PC-3 (cell line): ENCODE data around the gene CCDC87. TPM values are rescaled to one million over a fixed set of nuclear protein-coding genes. Genes with fewer than 3 reads are reported as not detected.

Experiments
- ATAC-seq: fragments of 200-7000 bp; cut with Tn5 transposase; 2 replicates; pipeline ENCODE4 v1.9.1; 2020; ENCODE audit warnings: mild to moderate bottlenecking, moderate library complexity
- BruUV-seq: library from RNA; stranded (reverse); fragments of 400-500 nt; replicated peaks from 2 replicates; lab custom pipeline; 2021; lab: Mats Ljungman, UMichigan
- CTCF ChIA-PET: fragments of 300-600 bp; sonication (Branson Sonifier 250); formaldehyde crosslinking; loops from one replicate; lab custom pipeline; 2022; ENCODE audit warnings: antibody characterized with exemption; lab: Charles Lee
- POLR2A ChIA-PET: fragments of 300-600 bp; sonication (Branson Sonifier 250); formaldehyde crosslinking; loops from one replicate; lab custom pipeline; 2022; ENCODE audit warnings: antibody characterized with exemption; ENCODE audit not compliant: unreplicated experiment; lab: Charles Lee
- DNase-seq: peaks from one replicate; pipeline ENCODE4 v3.0.0-alpha.2; 2015
- H2AFZ ChIP-seq: fragments of 300-600 bp; sonication (generic); 2 replicates; pipeline ENCODE4 v1.6.0; 2016; ENCODE audit warnings: antibody characterized with exemption, low read length
- H3F3A ChIP-seq: fragments of 300-600 bp; sonication (generic); one replicate; pipeline ENCODE4 v1.6.0; 2017; ENCODE audit warnings: antibody characterized with exemption, low read length, control low read depth, mild to moderate bottlenecking; ENCODE audit not compliant: unreplicated experiment
- H3K27ac ChIP-seq: fragments of 300-600 bp; sonication (generic); 2 replicates; pipeline ENCODE4 v1.5.1; 2016; ENCODE audit warnings: mild to moderate bottlenecking, low read length
- H3K27me3 ChIP-seq: fragments of 300-600 bp; sonication (generic); 2 replicates; pipeline ENCODE4 v1.6.1; 2016; ENCODE audit warnings: low read length, mixed read lengths
- H3K36me3 ChIP-seq: fragments of 300-600 bp; sonication (generic); 2 replicates; pipeline ENCODE4 v1.6.1; 2016; ENCODE audit warnings: low read depth, mixed run types, low read length, mixed read lengths
- H3K4me1 ChIP-seq: fragments of 300-600 bp; sonication (generic); 2 replicates; pipeline ENCODE4 v1.5.1; 2016; ENCODE audit warnings: low read length; ENCODE audit not compliant: insufficient read depth
- H3K4me2 ChIP-seq: fragments of 300-600 bp; sonication (generic); 2 replicates; pipeline ENCODE4 v1.6.0; 2016; ENCODE audit warnings: low read length
- H3K4me3 ChIP-seq: fragments of 300-600 bp; sonication (generic); 2 replicates; pipeline ENCODE4 v1.5.1; 2016; ENCODE audit warnings: mild to moderate bottlenecking, low read length, mixed read lengths
- H3K79me2 ChIP-seq: fragments of 300-600 bp; sonication (generic); 2 replicates; pipeline ENCODE4 v1.6.1; 2017; ENCODE audit warnings: low read length, mixed read lengths
- H3K9ac ChIP-seq: fragments of 300-600 bp; sonication (generic); 2 replicates; pipeline ENCODE4 v1.6.0; 2016; ENCODE audit warnings: mild to moderate bottlenecking, low read length
- H3K9me2 ChIP-seq: fragments of 300-600 bp; sonication (generic); replicated peaks from 2 replicates; pipeline ENCODE4 v1.6.1; 2016; ENCODE audit warnings: mixed run types, low read length, mixed read lengths
- H3K9me3 ChIP-seq: fragments of 300-600 bp; sonication (generic); 2 replicates; pipeline ENCODE4 v1.6.1; 2016; ENCODE audit warnings: low read length, mixed read lengths
- H4K20me1 ChIP-seq: fragments of 300-600 bp; sonication (generic); 2 replicates; pipeline ENCODE4 v1.6.1; 2016; ENCODE audit warnings: low read length, mixed read lengths
- EZH2 ChIP-seq: fragments of 300-600 bp; sonication (generic); IDR thresholded peaks from one replicate; pipeline ENCODE4 v1.6.1; 2017; ENCODE audit warnings: antibody characterized with exemption, mild to moderate bottlenecking, low read length; ENCODE audit not compliant: unreplicated experiment
- EZH2phosphoT487 ChIP-seq: fragments of 300-600 bp; sonication (generic); IDR thresholded peaks from 2 replicates; pipeline ENCODE4 v1.6.1; 2018; ENCODE audit warnings: mild to moderate bottlenecking, antibody characterized with exemption, low read length, borderline replicate concordance
- intact Hi-C: fragments of 100-400 bp; cut with micrococcal nuclease; formaldehyde crosslinking; loops from 2 replicates; pipeline ENCODE4 v1.9.0; 2023
- total RNA-seq: library from RNA; depleted of rRNA; stranded (reverse); fragments of >200 nt; gene quantifications from 2 replicates; pipeline ENCODE4 v1.2.3, GENCODE V29; 2014
- TF ChIP-seq, protein P1 (sequence below): fragments of 300-600 bp; sonication (generic); conservative IDR thresholded peaks from 2 replicates; pipeline ENCODE4 v1.5.1; 2017; ENCODE audit warnings: antibody characterized with exemption, low read depth, mild to moderate bottlenecking, low read length

CCDC87 gene
- total RNA-seq, 1 experiment from 2014 or later = 0.69 TPM

DNA sequence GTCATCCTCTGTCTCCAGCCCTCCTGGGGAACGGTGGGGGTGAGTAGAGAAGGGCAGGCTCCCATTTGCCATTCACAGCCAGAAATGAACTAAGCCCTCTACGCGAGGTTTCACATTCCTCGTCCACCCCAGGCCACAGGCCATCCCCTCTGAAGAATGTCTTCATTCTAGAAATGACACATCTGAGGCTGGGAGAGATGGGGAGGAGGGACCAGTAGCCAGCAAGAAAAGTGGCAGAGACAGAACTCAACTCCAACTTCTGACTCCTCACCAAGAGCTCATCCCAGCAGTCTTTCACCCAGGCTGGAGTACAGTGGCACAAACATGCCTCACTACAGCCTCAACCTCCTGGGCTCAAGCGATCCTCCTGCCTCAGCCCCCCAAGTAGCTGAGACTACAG is 27.9 kb downstream of the CCDC87 start:
- Histone ChIP-seq H3K9me2 (no peaks in the 10 kb centered on the region), H3K9me3 (no peaks in the 10 kb centered on the region), H3K4me1 (peaks cover 6% of the 10 kb centered on the region; the same call in 1 of the 2 replicates), H3K4me2 (no peak overlapping the region), H3K79me2 (no peaks in the 10 kb centered on the region), H4K20me1 (no peaks in the 10 kb centered on the region), H3F3A (no peaks in the 10 kb centered on the region), H3K36me3 (no peaks in the 10 kb centered on the region), H3K27me3 (no peaks in the 10 kb centered on the region), H3K9ac (no peak overlapping the region), H3K4me3 (no peak overlapping the region), H2AFZ (no peak overlapping the region), H3K27ac (no peak overlapping the region)
- no TSS peak for BruUV-seq
- no peak for ATAC-seq
- no peak for DNase-seq
- no peak for TF ChIP-seq EZH2phosphoT487
- POLR2A ChIA-PET = no interaction called here
- CTCF ChIA-PET = no interaction called here
- intact Hi-C loops = no loop called here

GRCh38 chr11:66564538-66564937 is 28.3 kb downstream of the CCDC87 start:
- H3K4me2 ChIP-seq = no peak overlapping the region
- H3K9me3 ChIP-seq = no peaks in the 10 kb centered on the region
- peaks cover 6% of the 10 kb centered on the region; the same call in 1 of the 2 replicates for H3K4me1 ChIP-seq
- CTCF ChIA-PET = no interaction called here
- no peaks in the 10 kb centered on the region for H3K9me2 ChIP-seq
- H3K36me3 ChIP-seq = no peaks in the 10 kb centered on the region
- no peak overlapping the region for H3K27ac ChIP-seq
- no peaks in the 10 kb centered on the region for H3K79me2 ChIP-seq
- POLR2A ChIA-PET = no interaction called here
- no TSS peak for BruUV-seq
- intact Hi-C loops = no loop called here
- DNase-seq (no peak), ATAC-seq (no peak)
- H3K9ac ChIP-seq = no peak overlapping the region
- no peak overlapping the region for H3K4me3 ChIP-seq
- no peaks in the 10 kb centered on the region for H3K27me3 ChIP-seq
- H3F3A ChIP-seq = no peaks in the 10 kb centered on the region
- no peak overlapping the region for H2AFZ ChIP-seq
- TF ChIP-seq EZH2 (no peak), EZH2phosphoT487 (no peak)
- TF ChIP-seq, protein P1, sequence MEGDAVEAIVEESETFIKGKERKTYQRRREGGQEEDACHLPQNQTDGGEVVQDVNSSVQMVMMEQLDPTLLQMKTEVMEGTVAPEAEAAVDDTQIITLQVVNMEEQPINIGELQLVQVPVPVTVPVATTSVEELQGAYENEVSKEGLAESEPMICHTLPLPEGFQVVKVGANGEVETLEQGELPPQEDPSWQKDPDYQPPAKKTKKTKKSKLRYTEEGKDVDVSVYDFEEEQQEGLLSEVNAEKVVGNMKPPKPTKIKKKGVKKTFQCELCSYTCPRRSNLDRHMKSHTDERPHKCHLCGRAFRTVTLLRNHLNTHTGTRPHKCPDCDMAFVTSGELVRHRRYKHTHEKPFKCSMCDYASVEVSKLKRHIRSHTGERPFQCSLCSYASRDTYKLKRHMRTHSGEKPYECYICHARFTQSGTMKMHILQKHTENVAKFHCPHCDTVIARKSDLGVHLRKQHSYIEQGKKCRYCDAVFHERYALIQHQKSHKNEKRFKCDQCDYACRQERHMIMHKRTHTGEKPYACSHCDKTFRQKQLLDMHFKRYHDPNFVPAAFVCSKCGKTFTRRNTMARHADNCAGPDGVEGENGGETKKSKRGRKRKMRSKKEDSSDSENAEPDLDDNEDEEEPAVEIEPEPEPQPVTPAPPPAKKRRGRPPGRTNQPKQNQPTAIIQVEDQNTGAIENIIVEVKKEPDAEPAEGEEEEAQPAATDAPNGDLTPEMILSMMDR = no peak
- H4K20me1 ChIP-seq = no peaks in the 10 kb centered on the region

- ATAC-seq = no peak
- ChIA-PET POLR2A (no interaction called here), CTCF (no interaction called here)
- no peaks in the 10 kb centered on the region for H3K36me3 ChIP-seq
- H4K20me1 ChIP-seq = no peaks in the 10 kb centered on the region
- H3K27me3 ChIP-seq = no peaks in the 10 kb centered on the region
- intact Hi-C loops = no loop called here
- H2AFZ ChIP-seq = no peak overlapping the region
- no peak overlapping the region for H3K4me2 ChIP-seq
- H3K27ac ChIP-seq = no peak overlapping the region
- no peak overlapping the region for H3K4me3 ChIP-seq
- H3K9me3 ChIP-seq = no peaks in the 10 kb centered on the region
- no peak for DNase-seq
- peaks cover 6% of the 10 kb centered on the region; the same call in 1 of the 2 replicates for H3K4me1 ChIP-seq
- no peak for TF ChIP-seq EZH2
- no peaks in the 10 kb centered on the region for H3K79me2 ChIP-seq
- no TSS peak for BruUV-seq
- no peaks in the 10 kb centered on the region for H3K9me2 ChIP-seq
- H3F3A ChIP-seq = no peaks in the 10 kb centered on the region
- no peak overlapping the region for H3K9ac ChIP-seq
Measured at GRCh38 chr11:66563832-66564231, 29.0 kb downstream of the CCDC87 start.
